HG03108 (cell line): Measurements from ENCODE around the gene HSF5.
"Not testable (repeated sequence)": the region's sequence is repeated elsewhere in the genome, so short reads cannot be mapped to it uniquely, and the experiment has no call there.

Source experiments
- ATAC-seq: cut with Tn5 transposase; IDR thresholded peaks from one replicate; pipeline ENCODE4 v1.9.1; 2021; ENCODE audit warnings: moderate library complexity; ENCODE audit not compliant: unreplicated experiment

Gene HSF5

GRCh38 chr17:58516644-58517377 lies 28.6 kb upstream of the HSF5 start:
- no peak for ATAC-seq

GRCh38 chr17:58515286-58515685 lies 27.1 kb upstream of the HSF5 start:
- ATAC-seq = no peak

GRCh38 chr17:58514770-58515157 lies 26.6 kb upstream of the HSF5 start:
- ATAC-seq = no peak

- ATAC-seq = peak; percentile 19
Measured at GRCh38 chr17:58513965-58514769, 26.0 kb upstream of the HSF5 start, which contains the start of gene MTMR4. TSS of gene MTMR4 (minus strand) at chr17:58514638. CDS start at chr17:58514407, 231 bp downstream.

- ATAC-seq = no peak
Measured at GRCh38 chr17:58513267-58513964, 25.2 kb upstream of the HSF5 start.

GRCh38 chr17:58510075-58510474 lies 21.9 kb upstream of the HSF5 start:
- ATAC-seq = no peak

GRCh38 chr17:58508341-58509067 lies 20.3 kb upstream of the HSF5 start:
- no peak for ATAC-seq

GRCh38 chr17:58507123-58507634 lies 19.0 kb upstream of the HSF5 start:
- ATAC-seq = no peak

- no peak for ATAC-seq
Measured at GRCh38 chr17:58506354-58507080, 18.3 kb upstream of the HSF5 start.

- peak; percentile 95 for ATAC-seq
Measured at GRCh38 chr17:58504826-58505351, 16.7 kb upstream of the HSF5 start.

- no peak for ATAC-seq
Measured at GRCh38 chr17:58503866-58504265, 15.7 kb upstream of the HSF5 start.

- ATAC-seq = not testable (repeated sequence)
Measured at GRCh38 chr17:58503134-58503533, 14.9 kb upstream of the HSF5 start.

GRCh38 chr17:58501451-58501850 lies 13.2 kb upstream of the HSF5 start:
- ATAC-seq = no peak

GRCh38 chr17:58498177-58498828 lies 10.1 kb upstream of the HSF5 start:
- ATAC-seq = no peak

- ATAC-seq = no peak
Measured at GRCh38 chr17:58493506-58493905, 5.3 kb upstream of the HSF5 start.

GRCh38 chr17:58492238-58493121 lies 4.3 kb upstream of the HSF5 start:
- no peak for ATAC-seq

- ATAC-seq = no peak
Measured at GRCh38 chr17:58491510-58492045, 3.4 kb upstream of the HSF5 start.

- ATAC-seq = no peak
Measured at GRCh38 chr17:58488428-58488890, 251 bp upstream of the HSF5 start.
